GM18867 (cell line): ENCODE results near the gene MED1.

ENCODE experiments used
- ATAC-seq: cut with Tn5 transposase; IDR thresholded peaks from one replicate; pipeline ENCODE4 v1.9.1; 2021; ENCODE audit warnings: mild to moderate bottlenecking, moderate library complexity; ENCODE audit not compliant: unreplicated experiment

Gene MED1

DNA sequence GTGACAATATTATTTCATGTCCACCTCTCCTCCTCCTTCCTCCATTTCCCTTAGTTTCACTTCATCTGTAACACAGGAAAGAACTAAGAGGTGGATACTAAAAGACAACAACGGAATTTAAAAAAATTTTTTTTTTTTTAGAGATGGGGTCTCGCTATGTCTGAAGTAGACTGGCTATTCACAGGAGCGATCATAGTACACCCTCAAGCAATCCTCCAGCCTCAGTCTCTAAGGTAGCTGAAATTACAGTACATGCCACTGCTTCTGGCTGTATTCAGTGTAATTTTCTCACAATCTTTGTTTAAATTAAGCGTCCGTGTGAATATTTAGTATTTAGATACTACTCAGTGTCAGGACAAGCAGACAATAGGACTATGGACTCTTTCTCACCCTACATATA is 85.2 kb downstream of the MED1 start:
- no peak for ATAC-seq

GRCh38 chr17:39365242-39365641 is 85.8 kb downstream of the MED1 start:
- no peak for ATAC-seq

DNA sequence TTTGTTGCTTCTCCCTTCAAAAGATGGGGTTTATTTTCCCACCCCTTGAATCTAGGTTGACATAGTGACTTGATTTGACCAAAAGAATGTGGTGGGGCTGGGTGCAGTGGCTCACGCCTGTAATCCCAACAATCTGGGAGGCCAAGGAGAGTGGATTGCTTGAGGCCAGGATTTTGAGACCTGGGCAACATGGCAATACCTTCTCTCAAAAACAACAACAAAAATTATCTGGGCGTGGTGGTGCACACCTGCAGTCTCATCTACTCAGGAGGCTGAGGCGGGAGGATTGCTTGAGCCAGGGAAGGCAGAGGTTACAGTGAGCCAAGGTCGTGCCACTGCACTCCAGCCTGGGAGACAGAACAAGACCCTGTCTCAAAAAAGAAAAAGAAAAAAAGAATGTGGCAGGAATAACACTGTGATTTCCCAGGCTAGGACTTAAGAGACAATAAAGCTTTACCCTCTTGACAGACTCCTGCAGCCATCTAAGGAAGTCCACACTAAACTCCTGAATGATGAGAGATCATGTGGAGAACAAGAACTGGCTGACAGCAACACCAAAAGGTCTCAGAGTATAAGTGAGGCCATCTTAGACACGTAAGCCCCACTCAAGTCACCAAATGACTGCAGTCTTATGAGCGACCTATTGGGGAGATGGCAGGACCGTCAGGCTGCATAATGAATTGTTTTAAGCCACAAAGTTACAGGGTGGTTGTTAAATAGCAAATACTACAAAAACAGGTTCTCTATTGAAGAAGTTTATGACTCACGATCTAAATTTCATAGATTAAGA is 86.6 kb downstream of the MED1 start:
- no peak for ATAC-seq

DNA sequence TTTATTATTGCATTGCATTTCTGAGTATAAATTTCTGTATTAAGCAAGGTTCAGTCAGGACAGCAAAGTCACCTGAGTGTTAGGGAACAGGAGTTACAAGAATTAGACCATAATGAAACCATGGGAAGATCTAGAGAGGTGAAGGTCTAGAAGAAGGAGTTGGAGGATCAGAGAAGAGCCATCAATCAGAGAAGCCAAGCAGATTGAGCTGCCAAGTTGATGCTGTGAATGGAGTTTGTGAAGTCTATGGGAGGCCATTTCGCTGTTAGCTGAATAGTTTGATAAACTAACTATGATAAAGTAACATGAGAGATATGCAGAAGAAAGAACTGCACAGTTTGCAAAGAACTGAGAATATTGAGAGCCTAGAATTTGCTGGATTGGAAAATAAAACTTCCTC is 90.0 kb downstream of the MED1 start:
- ATAC-seq = no peak

DNA sequence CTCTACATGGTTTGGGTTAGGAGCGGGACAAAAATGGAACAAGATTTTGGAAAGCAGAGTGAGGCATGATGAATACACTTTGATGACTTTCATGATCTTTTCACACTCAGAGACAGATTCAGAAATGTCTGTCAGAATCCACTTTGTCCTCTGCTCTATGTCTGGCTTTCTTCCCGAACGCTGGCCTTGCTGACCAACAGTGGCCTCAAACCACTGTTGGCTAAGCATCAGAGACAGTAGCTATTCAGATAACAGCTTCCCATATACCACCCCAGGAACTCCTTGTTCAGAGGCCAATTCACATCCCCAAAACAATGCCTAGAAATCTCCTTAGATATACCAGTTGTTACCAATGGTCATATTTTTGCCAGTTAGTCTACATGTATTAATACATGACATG is 90.5 kb downstream of the MED1 start:
- ATAC-seq = no peak

DNA sequence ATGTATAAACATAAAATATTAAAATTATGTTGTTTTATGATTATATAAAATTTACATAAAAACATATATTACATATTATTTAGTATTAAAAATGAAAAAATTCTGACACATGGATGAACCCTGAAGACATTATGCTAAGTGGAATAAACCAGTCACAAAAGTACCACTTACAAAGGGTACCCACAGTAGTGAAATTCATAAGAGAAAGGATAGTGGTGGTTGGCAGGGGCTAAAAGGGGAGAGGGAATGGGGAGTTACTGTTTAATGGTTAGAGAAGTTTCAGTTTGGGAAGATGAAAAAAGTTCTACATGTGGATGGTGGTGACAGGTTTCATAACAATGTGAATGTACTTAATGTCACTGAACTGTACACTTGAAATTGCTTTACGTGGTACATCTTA is 91.1 kb downstream of the MED1 start:
- no peak for ATAC-seq

DNA sequence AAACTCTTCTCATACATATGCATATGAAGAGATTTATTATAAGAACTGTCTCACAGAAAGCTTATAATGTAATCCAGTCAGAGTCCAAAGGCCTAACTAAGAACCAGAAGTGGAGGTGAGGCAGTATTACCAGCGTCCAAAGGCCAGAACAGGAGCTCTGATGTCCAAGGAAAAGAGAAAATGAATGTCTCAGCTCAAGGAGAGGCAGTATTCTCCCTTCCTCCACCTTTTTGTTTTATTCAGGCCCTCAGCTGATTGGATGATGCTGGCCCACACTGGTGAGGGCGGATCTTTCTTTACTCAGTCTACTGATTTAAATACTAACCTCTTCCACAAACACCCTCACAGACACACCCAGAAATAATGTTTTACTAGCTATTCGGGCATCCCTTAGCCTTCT is 93.1 kb downstream of the MED1 start:
- ATAC-seq = no peak

GRCh38 chr17:39357488-39357887 is 93.6 kb downstream of the MED1 start:
- ATAC-seq = no peak
